Erythroblast (primary cell): ENCODE results near the gene NLGN4X.
A peak's percentile ranks its signal among the peaks of the same experiment; 100 is the strongest.

Experiments used
- DNase-seq, 2 experiments: peaks; one replicate each; lab custom pipeline; 2025; lab: John Stamatoyannopoulos, UW
- GATA1 ChIP-seq: IDR thresholded peaks from 2 replicates; pipeline ENCODE4 v1.6.1; 2011; ENCODE audit warnings: low read depth, mild to moderate bottlenecking, control low read depth, low read length, moderate library complexity
- POLR2A ChIP-seq: IDR thresholded peaks from 2 replicates; pipeline ENCODE4 v1.6.1; 2011; ENCODE audit warnings: mild to moderate bottlenecking, low read length

Gene NLGN4X

DNA sequence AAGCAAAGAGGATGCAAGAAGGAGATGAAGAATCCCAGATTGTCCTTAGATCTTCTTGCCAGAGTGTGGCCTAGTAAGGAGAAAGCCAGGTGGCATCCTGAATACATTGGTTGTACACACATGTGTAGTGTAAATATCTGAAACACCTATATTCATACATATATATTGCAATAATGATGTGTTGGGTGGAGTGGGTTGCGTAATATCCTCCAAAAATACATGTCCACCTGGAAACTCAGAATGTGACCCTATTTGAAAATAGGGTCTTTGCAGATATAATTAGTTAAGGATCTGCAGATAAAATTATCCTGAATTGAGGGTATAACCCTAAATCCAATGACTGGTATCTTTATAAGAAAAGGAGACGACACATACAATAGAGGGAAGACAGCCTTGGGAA lies 216.3 kb downstream of the NLGN4X start:
- no peak for DNase-seq
- TF ChIP-seq GATA1: no peak

DNA sequence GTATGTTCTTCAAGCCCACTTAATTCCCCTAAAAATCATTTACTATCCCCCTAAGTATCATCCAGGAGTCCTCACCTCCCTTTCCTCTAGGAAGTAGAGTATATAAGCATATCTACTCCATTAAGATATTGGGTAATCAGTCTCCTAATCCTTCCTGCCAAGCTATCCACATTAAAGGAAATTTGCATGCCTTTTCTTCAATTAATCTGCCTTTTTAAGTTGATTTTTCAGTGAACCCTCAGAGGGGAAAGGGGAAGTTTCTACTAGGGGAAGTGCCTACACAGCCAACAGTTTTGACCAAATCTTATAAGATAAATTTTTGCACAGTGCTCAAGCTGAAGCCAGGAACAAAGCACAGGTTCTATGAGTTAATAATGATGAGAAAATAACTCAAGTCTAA lies 222.8 kb downstream of the NLGN4X start:
- TF ChIP-seq POLR2A (no peak), GATA1 (no peak)
- DNase-seq: no peak

DNA sequence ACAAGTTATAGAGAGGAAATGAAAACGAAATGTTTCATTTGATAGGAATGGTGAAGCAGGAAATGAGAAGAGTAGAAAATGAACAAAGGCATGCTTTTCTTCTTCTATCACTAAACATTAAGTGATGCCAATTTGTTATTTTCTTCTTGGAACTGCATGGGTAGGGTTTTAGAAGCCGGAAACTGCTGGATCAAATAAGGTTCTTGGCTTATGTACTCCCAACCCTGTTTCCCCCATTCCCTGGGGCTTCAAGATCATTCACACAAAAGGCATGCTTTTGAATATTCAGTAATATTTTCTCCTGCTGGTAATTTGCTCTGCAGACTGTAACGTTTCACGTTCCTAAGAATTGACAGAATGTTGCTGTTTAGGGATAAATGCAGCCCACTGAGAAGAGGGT lies 224.1 kb downstream of the NLGN4X start:
- no peak for TF ChIP-seq GATA1
- TF ChIP-seq POLR2A: no peak
- no peak for DNase-seq

DNA sequence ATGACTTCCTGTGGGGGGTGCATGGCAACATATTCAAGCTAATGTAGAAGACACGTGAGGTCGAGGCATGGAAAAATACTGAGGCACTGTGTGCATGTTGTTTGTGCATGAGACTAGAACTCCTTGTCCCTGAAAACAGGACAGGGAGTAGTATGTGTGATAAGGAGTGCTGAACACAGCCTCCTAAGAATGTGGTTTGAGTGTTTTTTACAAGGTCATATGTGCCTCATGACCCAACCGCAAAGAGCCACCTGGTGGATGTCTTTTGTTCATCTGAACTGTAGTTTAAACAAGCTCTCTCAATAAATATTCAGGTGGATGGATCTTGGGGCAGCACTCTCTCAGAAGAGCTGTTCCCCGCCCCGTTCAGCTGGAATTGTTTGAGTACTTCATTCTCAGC lies 226.6 kb downstream of the NLGN4X start:
- no peak for TF ChIP-seq POLR2A
- no peak for TF ChIP-seq GATA1
- DNase-seq: no peak

DNA sequence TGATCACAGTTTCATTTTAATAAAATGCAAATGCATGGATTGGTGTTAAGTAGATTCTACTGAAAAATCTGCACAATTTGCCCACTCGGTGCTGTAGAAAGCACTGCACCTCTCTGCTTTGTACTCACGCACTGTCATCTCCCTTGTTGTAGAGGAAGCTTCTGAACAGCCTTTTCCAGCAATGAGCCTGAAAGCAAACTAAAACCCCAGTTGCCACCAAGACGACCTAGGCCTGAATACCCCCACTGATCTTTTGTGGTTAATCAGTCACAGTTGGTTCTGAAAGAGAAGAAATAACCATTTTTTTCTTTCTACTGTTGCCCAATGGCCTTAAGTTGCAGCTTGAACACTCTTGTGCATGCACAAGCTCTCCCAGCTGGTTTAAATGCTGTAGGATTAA lies 229.8 kb downstream of the NLGN4X start:
- no peak for DNase-seq
- TF ChIP-seq GATA1: no peak
- TF ChIP-seq POLR2A: no peak

DNA sequence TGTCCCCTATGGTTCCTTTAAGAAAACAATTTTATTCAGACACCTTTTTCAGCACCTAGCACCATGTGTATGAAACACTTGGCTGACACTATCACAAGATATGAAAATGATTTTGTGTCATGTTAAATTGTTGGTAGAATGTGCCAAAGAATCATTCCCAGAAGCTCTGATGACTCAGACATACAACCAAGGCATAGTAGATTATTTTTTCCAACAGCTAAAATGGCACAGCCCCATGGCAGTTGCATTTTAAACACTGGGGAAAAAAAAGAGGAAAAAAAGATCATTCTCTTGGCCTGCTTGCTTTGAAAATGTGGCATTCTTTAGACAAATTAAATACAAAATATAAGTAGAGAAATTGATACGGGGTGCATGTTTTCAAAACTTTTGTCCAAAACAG lies 230.2 kb downstream of the NLGN4X start:
- TF ChIP-seq GATA1: no peak
- no peak for TF ChIP-seq POLR2A
- DNase-seq: no peak

DNA sequence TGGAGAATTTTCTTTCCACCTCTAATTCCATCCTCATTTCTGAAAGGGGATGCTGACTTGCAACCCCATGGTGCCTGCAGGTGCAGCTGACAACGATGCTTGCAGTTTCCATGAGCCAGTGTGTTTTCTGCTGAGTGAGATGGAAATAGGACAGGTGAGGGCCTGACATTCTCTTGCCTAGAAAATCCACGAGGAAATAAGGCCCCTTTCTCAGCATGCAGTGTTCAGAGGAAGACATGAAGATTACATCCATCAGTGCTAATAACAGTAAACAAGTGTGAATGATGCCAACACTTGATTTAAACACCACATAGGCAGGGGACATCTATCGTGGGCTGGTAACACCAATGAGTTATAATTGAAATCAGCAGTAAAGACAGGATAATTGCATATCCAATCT lies 237.3 kb downstream of the NLGN4X start:
- no peak for DNase-seq
- TF ChIP-seq GATA1 (no peak), POLR2A (no peak)

DNA sequence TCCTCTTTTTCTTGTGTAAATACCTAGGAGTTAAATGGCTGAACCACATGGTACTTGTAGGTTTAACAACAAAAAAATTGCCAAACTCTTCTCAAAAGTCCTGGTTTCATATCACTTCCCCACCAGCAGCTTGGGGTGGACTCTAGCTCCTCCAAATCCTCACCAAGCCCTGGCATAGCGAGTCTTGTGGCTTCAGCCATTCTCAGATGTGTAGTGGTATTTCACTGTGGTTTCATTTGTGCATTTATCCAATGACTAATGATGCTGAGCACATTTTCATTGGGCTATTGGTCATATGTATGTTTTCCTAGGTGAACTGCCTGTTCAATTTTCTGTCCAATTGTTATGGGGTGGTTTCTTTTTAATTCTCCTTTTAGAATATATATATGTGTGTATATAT lies 249.3 kb downstream of the NLGN4X start:
- no peak for DNase-seq
- TF ChIP-seq POLR2A: no peak
- TF ChIP-seq GATA1: no peak

DNA sequence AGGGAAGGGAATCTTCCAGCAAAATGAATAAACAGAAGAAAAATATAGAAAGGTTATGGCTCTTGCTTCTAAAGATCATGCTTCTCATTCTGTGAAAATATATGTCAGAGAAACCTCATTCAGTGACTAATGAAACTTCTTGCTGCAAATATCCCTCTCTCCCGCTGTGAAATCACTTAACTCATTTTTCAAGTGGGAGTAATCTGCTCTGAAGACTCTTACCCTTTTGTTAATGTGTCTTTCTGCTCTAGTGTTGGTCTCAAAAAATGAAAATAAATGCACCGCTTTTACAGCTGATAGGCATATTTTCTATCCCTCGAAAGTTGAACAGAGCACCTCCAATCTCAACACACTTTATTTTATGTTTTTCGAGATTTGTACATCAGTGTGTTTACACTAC lies 252.3 kb downstream of the NLGN4X start:
- no peak for TF ChIP-seq GATA1
- TF ChIP-seq POLR2A: no peak
- no peak for DNase-seq

DNA sequence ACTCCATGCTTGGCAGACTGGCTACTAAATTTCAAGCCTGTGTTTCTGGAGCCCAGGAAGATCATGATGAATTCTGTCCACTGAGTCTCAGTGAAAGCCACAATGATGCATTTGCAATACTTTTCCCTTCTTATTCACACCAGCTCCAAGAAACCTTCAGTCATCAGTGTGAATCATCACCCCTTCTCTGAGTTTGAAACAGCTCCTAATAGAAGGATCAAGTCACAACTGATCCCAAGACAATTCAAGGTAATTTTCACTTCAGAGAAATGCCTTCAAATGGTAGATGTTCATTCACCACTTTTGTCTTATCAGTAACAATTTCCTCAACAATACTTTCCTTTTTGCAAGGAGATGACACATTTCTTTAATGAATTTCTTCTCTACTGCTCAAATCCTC lies 257.4 kb downstream of the NLGN4X start:
- TF ChIP-seq POLR2A: no peak
- no peak for TF ChIP-seq GATA1
- DNase-seq: no peak

DNA sequence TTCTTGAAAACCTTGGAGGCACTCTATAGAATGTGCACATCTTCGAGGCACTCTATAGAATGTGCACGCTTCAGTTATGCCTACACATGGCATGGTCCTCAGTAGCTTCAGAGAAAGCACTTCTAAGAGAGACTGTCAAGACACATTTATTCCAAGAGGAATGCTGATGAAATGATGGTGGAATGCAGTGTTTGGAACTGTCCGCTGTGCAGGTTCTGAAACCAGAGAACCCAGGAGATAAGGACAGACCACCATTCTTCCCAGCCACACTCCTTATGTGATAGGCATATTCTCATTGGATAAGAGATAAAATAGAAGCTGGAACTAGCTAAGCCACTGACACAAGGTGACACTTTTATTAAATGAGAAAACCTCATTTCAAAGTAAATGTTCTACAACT lies 263.3 kb downstream of the NLGN4X start:
- no peak for TF ChIP-seq GATA1
- no peak for TF ChIP-seq POLR2A
- no peak for DNase-seq

DNA sequence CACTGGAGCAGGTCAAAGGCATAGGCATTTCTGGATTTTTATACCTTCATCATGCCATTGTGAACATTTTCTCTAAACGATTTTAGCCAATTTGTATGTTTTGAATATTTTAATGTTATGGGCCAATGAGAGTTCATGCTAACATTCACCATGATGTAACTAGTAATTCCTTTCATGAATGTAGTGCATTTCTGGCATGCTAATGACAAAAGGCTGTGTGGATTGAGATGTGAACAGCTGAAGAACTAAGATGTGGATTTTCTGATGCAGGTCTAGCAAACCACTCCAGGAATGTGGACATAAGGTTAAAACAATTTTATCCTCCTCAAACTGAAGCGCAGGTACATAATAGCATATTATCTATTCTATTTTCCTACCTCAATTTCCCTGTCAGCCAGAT lies 269.4 kb downstream of the NLGN4X start:
- TF ChIP-seq GATA1 (no peak), POLR2A (no peak)
- no peak for DNase-seq

DNA sequence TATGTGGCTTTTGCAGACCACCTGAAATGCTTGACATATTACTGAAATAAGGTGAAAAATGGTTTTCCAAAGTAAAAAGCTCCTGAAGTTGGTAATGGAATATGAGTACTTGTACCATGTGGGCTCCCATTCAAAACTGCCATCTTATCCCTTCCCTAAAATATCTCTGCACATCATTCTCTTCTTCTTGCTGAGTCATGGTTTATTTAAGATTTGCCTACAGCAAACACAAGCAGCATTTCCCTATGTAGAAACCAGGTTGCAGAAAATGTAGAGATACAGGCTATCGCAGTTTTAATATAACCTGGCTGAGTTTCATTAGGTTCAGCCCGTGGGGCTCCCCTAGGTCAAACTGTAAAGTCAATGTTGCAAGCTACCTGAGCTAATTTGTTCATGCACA lies 270.1 kb downstream of the NLGN4X start:
- DNase-seq: no peak
- TF ChIP-seq POLR2A: no peak

DNA sequence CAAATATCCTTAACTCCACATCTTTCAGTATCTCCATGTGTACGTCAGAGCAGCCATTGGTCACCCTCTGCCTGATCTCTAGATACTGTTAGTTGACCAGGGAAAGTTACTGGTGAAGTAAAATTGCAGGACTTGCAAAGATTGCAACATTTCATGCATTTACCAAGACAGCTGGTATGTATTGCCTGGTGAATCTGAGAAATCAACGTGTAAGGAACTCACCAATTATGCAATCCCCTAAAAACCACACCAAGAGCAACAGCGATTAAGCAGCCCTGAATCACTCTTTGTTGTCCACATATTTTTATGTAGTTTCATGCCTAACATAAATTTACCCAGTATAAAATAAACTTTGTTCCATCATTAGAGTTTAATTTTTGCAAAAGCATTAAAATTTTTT lies 271.2 kb downstream of the NLGN4X start:
- DNase-seq: no peak
- no peak for TF ChIP-seq POLR2A
- no peak for TF ChIP-seq GATA1

DNA sequence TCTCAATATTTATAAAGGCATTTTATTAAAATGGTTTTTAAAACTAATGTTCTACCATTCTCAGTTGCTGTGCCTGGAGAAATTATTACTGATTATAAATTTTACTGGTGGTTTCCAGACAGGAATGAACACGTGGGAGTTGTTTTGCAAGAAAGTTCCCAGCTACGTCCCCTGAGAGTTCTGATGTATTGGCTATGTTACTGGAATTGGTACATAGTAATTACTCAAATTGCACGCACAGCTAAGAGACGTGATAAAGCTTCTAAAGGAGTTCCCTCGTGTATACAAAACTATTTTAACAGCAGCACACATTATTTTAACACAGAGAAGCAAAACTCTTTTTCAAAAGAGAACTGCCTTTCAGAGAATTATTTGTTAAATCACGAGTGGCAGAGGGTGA lies 292.2 kb downstream of the NLGN4X start:
- no peak for TF ChIP-seq POLR2A
- TF ChIP-seq GATA1: no peak
- no peak for DNase-seq

DNA sequence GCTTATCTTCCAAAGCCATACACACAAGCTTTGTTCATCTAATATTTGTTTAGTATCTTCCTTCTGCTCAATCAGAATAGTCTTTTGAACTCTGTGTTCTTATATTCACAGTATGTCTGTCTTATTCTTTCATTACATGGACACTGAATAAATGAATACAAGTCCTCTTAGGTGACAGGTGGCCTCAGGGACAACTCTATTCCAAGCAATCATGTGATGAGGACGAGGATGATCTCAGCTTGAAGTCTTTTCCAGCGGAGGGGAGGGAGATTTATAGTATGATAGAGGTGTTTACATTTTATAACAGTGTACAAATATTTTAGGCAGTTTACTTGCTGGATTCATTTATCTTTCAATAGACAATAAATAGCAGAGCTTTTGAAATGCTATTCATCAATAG lies 300.4 kb downstream of the NLGN4X start:
- DNase-seq: no peak
- TF ChIP-seq GATA1 (no peak), POLR2A (no peak)

DNA sequence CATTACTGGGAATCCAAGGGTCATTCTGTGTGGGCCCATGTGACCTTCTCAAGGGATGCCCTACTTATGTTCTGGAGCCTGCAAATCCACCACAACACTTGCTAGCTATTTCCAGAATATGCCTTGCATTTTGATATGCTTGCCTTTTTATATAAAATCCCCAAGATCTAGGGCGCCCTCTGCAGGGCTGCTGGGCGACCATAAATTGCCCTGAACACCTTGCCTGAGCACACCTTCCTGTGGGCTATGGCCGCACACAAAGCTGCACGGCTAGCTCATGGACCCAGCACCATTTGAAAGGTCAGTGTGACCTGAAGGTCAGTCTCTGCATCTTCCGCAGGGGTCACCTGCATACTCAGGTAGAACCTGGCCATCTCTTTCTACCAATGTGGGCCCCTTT lies 311.7 kb downstream of the NLGN4X start:
- TF ChIP-seq POLR2A: no peak
- TF ChIP-seq GATA1: no peak
- peak; percentile 0 to 4 for DNase-seq

DNA sequence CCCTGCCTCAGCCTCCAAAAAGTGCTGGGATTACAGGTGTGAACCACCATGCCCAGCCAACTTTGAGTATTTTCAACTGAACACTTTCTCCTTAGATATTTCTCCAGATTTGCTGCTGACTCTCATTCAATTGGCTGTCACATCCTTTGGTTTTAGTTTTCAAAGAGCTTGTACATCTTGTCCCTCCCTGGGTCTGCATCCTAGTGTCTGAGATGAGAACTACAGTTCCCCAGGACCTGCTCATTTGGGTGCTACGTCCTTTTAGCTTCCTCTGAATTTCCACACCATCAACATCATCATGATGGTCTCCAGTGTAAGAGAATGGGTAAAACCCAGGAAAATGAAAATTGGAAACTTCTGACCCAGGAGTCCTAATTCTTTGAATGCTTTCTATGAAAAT lies 312.9 kb downstream of the NLGN4X start:
- DNase-seq: no peak
- TF ChIP-seq GATA1 (no peak), POLR2A (no peak)
